ENCODE measurements around the gene RSPH1. TPM values are rescaled to one million over a fixed set of nuclear protein-coding genes. Genes with fewer than 3 reads are reported as not detected.
A peak's percentile ranks its signal among the peaks of the same experiment; 100 is the strongest.

The RSPH1 gene
- total RNA-seq, 6 donors from 2014 or later = 0.46 to 68.4 (median 13.4) TPM

DNA sequence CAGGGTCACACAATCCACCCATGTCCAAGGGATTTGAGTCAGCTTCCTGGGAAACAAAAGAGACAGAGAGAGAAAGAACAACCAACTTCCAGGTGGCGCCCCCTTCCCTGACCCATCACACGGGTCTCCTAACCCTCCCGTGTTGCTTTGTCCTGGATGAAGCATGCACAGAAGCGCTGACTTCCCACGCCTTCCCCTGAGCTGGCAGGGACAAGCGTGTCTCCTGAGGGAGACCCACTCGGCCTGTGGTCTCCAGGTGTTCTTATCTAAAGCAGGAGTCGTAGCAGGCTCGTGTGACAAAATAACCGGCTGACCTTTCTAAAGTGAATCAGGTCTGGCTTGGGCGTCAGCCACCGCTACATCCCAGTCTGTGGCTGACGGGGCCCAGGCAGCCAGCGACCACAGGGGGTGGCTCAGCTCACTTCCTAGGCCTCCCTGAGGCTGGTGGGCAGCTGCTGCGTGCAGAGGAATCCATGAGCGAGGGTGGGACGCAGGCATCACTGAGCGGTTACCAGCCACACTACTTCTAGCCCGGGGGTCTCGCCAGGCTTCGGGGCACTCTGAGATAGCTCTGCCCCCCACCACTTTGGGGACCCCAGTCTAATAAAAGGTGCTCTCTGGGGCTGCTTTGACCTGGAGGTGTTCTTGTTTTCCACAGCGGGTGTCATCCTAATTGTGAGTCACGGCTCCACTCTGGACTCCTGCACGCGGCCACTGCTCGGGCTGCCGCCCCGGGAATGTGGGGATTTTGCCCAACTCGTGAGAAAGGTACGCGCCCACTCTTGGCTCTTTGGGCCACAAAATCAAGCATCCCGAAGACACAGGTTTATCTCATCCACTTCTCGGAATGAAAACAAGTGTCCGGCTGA lies 51.9 kb downstream of the RSPH1 start:
- no peaks in the 10 kb centered on the region for H3K4me1 ChIP-seq
- no peak for TF ChIP-seq POLR2A (IDR thresholded peaks at IDR 0.05)
- TF ChIP-seq, protein P1, sequence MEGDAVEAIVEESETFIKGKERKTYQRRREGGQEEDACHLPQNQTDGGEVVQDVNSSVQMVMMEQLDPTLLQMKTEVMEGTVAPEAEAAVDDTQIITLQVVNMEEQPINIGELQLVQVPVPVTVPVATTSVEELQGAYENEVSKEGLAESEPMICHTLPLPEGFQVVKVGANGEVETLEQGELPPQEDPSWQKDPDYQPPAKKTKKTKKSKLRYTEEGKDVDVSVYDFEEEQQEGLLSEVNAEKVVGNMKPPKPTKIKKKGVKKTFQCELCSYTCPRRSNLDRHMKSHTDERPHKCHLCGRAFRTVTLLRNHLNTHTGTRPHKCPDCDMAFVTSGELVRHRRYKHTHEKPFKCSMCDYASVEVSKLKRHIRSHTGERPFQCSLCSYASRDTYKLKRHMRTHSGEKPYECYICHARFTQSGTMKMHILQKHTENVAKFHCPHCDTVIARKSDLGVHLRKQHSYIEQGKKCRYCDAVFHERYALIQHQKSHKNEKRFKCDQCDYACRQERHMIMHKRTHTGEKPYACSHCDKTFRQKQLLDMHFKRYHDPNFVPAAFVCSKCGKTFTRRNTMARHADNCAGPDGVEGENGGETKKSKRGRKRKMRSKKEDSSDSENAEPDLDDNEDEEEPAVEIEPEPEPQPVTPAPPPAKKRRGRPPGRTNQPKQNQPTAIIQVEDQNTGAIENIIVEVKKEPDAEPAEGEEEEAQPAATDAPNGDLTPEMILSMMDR (IDR thresholded peaks at IDR 0.05) = no peak
- no peak for TF ChIP-seq POLR2AphosphoS5 (IDR thresholded peaks at IDR 0.05)
- TF ChIP-seq EP300 (IDR thresholded peaks at IDR 0.05) = no peak
- no peaks in the 10 kb centered on the region for H3K27me3 ChIP-seq
- no peak overlapping the region for H3K4me3 ChIP-seq
- ATAC-seq (ENCODE audit: low FRiP score in 2 of 2) (no peak), DNase-seq (peak in 1 of 2 donors; percentile 58)
- no peaks in the 10 kb centered on the region for H3K9me3 ChIP-seq
- H3K36me3 ChIP-seq = no peaks in the 10 kb centered on the region
- H3K27ac ChIP-seq = no peak overlapping the region
- WGBS, 2 donors = 87 to 95% methylated on average over 14 to 34 of the region's 34 CpGs

GRCh38 chr21:42443181-42443785 lies 52.7 kb downstream of the RSPH1 start:
- no peaks in the 10 kb centered on the region for H3K36me3 ChIP-seq
- 89 to 91% methylated on average over 11 to 15 of the region's 15 CpGs for WGBS, 2 donors
- H3K9me3 ChIP-seq = no peaks in the 10 kb centered on the region
- DNase-seq = no peak
- ATAC-seq (ENCODE audit: low FRiP score in 2 of 2) = no peak
- H3K27ac ChIP-seq = no peak overlapping the region
- H3K27me3 ChIP-seq = no peaks in the 10 kb centered on the region
- TF ChIP-seq POLR2AphosphoS5 (IDR thresholded peaks at IDR 0.05) (no peak), POLR2A (IDR thresholded peaks at IDR 0.05) (no peak), EP300 (IDR thresholded peaks at IDR 0.05) (no peak)
- TF ChIP-seq, protein P1 (IDR thresholded peaks at IDR 0.05) = no peak
- H3K4me1 ChIP-seq = no peaks in the 10 kb centered on the region
- no peak overlapping the region for H3K4me3 ChIP-seq

- no peaks in the 10 kb centered on the region for H3K36me3 ChIP-seq
- H3K27ac ChIP-seq = no peak overlapping the region
- H3K4me1 ChIP-seq = no peaks in the 10 kb centered on the region
- no peaks in the 10 kb centered on the region for H3K27me3 ChIP-seq
- no peak overlapping the region for H3K4me3 ChIP-seq
- WGBS, 2 donors = 76 to 85% methylated on average over 5 to 6 of the region's 6 CpGs
- TF ChIP-seq, protein P1 (IDR thresholded peaks at IDR 0.05) = no peak
- no peak for TF ChIP-seq POLR2AphosphoS5 (IDR thresholded peaks at IDR 0.05)
- no peak for TF ChIP-seq EP300 (IDR thresholded peaks at IDR 0.05)
- DNase-seq = no peak
- ATAC-seq (ENCODE audit: low FRiP score in 2 of 2) = no peak
- no peaks in the 10 kb centered on the region for H3K9me3 ChIP-seq
Measured at GRCh38 chr21:42441963-42442362, 54.1 kb downstream of the RSPH1 start.

- Histone ChIP-seq H3K27ac (no peak overlapping the region), H3K9me3 (no peaks in the 10 kb centered on the region), H3K4me1 (no peaks in the 10 kb centered on the region), H3K27me3 (no peaks in the 10 kb centered on the region), H3K36me3 (no peaks in the 10 kb centered on the region), H3K4me3 (no peak overlapping the region)
- no peak for DNase-seq
- TF ChIP-seq, protein P1 (IDR thresholded peaks at IDR 0.05) = no peak
- TF ChIP-seq POLR2A (IDR thresholded peaks at IDR 0.05) = no peak
- no peak for TF ChIP-seq POLR2AphosphoS5 (IDR thresholded peaks at IDR 0.05)
- no peak for TF ChIP-seq EP300 (IDR thresholded peaks at IDR 0.05)
- WGBS, 2 donors = 82 to 87% methylated on average over 12 of the region's 12 CpGs
- ATAC-seq (ENCODE audit: low FRiP score in 2 of 2) = no peak
Measured at GRCh38 chr21:42440187-42440792, 55.7 kb downstream of the RSPH1 start.

All from upper lobe of left lung (tissue), 6 donors.